Measurements from ENCODE around the gene STK32C. TPM values are rescaled to one million over a fixed set of nuclear protein-coding genes. Genes with fewer than 3 reads are reported as not detected.
A peak's percentile ranks its signal among the peaks of the same experiment; 100 is the strongest.

Gene STK32C
- total RNA-seq (ENCODE audit: low replicate concordance), result 8.0 and 12.9 TPM in 2 replicates
- long read RNA-seq, partial matches to known transcripts, result 0 of 2 reads
- long read RNA-seq, other reads (novel, unspliced or antisense), result 1 of 2 reads

DNA sequence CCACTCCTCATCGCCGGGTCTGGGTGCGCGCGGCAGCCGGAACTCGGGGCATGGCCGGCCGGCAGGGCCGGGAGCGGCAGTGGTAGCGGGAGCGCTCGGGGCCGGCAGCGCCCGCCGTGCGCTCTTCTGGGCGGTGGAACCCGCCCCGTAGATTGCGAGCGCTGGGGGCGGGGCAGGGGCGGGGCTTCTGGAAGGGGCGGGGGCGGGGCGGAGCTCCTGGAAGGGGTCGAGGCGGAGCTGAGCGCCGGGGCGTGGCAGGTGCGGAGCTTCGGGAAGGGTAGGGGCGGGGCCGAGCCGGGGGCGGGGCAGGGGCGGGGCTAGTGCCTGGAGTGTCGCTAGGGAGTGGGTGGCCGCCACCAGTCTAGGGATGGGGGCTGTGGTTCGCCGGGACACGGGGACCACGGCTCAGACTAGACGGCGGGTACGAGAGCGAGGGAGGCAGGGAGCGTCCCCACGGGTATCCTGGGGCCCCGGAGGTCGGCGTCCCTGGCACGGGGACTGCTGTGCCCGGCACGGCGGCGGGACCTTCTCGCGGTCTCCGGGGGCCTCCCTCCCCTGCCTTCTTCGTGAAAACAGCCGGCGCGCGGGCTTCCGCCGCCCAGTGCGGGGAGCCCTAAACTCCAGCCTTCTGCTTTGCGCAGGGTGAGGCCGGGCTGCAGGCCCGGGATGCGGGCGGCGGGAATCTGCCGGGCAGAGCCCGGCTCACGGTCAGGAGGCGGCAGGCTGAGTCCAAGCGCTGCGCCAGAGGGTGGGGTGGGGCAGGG lies at the start of gene STK32C:
Gene STK32C (minus strand): TSS at position 128 of the 764 bp plus-strand sequence. CDS start 117 bp downstream, at position 11.
- Mint-ChIP-seq H3K27ac (peak within 1 kb of the TSS; percentile 83), H3K4me1 (ENCODE audit: unreplicated experiment) (peaks cover 3% of the 10 kb centered on the region), H3K27me3 (peaks cover 66% of the 10 kb centered on the region), H3K36me3 (no peaks in the 10 kb centered on the region), H3K9me3 (no peaks in the 10 kb centered on the region), H3K4me3 (peak within 1 kb of the TSS; percentile 94)
- TF ChIP-seq, protein P1, sequence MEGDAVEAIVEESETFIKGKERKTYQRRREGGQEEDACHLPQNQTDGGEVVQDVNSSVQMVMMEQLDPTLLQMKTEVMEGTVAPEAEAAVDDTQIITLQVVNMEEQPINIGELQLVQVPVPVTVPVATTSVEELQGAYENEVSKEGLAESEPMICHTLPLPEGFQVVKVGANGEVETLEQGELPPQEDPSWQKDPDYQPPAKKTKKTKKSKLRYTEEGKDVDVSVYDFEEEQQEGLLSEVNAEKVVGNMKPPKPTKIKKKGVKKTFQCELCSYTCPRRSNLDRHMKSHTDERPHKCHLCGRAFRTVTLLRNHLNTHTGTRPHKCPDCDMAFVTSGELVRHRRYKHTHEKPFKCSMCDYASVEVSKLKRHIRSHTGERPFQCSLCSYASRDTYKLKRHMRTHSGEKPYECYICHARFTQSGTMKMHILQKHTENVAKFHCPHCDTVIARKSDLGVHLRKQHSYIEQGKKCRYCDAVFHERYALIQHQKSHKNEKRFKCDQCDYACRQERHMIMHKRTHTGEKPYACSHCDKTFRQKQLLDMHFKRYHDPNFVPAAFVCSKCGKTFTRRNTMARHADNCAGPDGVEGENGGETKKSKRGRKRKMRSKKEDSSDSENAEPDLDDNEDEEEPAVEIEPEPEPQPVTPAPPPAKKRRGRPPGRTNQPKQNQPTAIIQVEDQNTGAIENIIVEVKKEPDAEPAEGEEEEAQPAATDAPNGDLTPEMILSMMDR (conservative IDR thresholded peaks at IDR 0.05), result no peak
- DNase-seq (ENCODE audit: extremely low spot score, unreplicated experiment), result peak; percentile 88

DNA sequence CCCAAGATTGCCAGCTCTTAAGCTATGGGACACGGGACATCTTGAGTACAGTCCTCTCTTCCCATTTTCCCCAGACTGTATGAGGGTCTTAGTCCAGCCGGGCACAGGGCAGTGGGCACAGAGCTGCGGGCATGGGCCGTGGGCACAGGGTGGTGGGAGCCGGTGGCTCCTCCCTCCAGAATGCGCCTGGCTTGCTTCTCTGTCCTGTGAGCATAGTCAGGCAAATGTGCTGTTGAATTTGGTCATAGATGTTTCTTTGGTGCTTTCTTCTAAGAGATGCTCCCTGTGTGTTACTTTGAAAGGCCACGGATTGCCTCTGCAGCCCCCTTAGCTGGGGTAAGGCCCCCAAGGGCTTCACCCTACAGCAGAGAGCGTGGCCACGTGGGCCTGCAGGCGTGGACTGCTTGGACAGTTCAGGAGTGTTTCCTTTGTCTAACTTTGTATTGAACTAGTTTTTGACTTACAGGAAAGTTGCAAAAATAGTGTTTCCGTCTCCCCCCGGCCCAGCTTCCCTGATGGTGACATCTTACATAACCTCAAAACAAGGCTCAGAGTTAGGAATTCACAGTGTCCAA lies 49.0 kb upstream of the STK32C start:
- Mint-ChIP-seq H3K4me1 (ENCODE audit: unreplicated experiment) (no peaks in the 10 kb centered on the region), H3K36me3 (peaks cover 4% of the 10 kb centered on the region), H3K27ac (no peak overlapping the region), H3K27me3 (no peaks in the 10 kb centered on the region), H3K9me3 (no peaks in the 10 kb centered on the region), H3K4me3 (no peak overlapping the region)
- TF ChIP-seq, protein P1 (conservative IDR thresholded peaks at IDR 0.05), result no peak
- no peak for DNase-seq (ENCODE audit: extremely low spot score, unreplicated experiment)

DNA sequence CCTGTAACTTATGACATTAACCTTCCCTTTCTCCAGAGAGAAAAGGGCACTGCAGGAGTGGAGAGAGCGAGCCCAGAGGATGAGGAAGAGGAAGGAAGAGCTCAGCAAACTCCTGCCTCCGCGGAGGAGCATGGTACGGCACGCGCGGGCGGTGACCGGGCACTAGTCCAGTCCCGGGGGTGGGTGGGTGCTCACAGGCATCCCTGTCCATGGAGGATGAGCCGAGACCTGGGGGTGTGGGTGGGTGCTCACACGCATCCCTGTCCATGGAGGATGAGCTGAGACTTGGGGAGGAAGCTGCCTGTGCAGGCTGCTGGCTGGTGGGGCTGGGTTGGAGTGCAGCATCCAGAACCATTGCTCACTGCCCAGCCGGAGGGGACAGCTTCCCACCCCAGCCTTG lies 48.0 kb upstream of the STK32C start:
- Mint-ChIP-seq H3K9me3 (no peaks in the 10 kb centered on the region), H3K4me1 (ENCODE audit: unreplicated experiment) (no peaks in the 10 kb centered on the region), H3K27ac (no peak overlapping the region), H3K36me3 (peaks cover 4% of the 10 kb centered on the region), H3K27me3 (no peaks in the 10 kb centered on the region), H3K4me3 (no peak overlapping the region)
- TF ChIP-seq, protein P1 (conservative IDR thresholded peaks at IDR 0.05), result no peak
- no peak for DNase-seq (ENCODE audit: extremely low spot score, unreplicated experiment)

DNA sequence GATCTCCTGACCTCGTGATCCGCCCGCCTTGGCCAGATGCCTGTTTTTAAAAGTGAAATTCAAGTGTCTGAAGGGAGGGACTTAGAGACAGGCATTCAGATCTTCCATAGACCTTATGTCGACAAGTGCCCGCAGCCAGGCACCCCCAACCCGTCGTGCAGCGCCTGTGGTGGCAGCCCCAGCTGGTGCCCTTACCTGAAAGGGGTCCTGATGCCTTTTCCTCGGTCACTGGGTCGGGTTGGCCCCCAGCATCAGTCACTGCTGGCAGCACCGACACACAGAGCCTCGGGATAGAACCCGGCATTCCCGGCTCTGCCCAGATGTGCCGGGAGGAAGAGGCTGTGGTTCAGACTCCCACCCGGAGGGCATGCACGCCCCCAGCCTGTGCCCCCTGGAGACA lies 47.5 kb upstream of the STK32C start:
- H3K4me1 Mint-ChIP-seq (ENCODE audit: unreplicated experiment), result no peaks in the 10 kb centered on the region
- H3K9me3 Mint-ChIP-seq, result no peaks in the 10 kb centered on the region
- no peak for DNase-seq (ENCODE audit: extremely low spot score, unreplicated experiment)
- H3K27ac Mint-ChIP-seq, result no peak overlapping the region
- no peak overlapping the region for H3K4me3 Mint-ChIP-seq
- no peaks in the 10 kb centered on the region for H3K27me3 Mint-ChIP-seq
- H3K36me3 Mint-ChIP-seq, result peaks cover 4% of the 10 kb centered on the region
- TF ChIP-seq, protein P1 (conservative IDR thresholded peaks at IDR 0.05), result no peak

DNA sequence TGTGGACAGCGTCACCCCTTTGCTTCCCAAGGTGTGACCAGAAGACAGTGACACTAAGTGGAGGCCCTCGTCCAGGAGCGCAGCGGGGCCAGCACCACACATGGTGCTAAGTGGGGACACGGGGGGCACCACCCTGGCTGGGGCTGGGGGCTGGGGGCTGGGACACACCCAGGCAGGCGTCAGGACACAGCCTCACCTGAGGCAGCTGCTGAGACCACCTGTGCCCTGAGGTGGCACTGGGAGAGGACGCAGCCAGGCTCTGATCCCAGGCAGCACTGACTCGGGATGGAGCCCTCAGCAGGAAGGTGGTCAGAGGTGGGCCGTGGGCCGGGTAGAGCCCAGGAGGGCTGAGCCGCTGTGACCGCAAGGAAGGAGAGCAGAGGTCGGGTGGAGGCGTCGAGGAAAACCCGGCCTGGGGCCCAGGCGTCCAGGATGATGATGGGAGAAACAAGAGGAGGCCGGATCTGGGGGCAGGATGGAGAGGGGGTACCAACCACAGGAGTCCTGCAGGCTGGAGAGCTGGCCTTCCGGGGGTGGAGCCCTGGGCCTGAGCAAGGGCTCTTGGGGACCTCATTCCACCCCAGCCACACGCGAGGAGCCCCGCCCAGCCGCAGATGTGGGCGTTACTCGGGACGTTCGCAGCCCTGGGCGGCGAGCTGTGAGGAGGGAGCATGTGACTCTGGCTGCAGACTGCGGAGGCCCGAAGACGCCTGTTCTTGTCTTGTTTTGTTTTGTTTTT lies 46.8 kb upstream of the STK32C start:
- no peak overlapping the region for H3K4me3 Mint-ChIP-seq
- H3K4me1 Mint-ChIP-seq (ENCODE audit: unreplicated experiment), result no peaks in the 10 kb centered on the region
- TF ChIP-seq, protein P1 (conservative IDR thresholded peaks at IDR 0.05), result no peak
- no peaks in the 10 kb centered on the region for H3K27me3 Mint-ChIP-seq
- no peak overlapping the region for H3K27ac Mint-ChIP-seq
- DNase-seq (ENCODE audit: extremely low spot score, unreplicated experiment), result no peak
- H3K36me3 Mint-ChIP-seq, result peaks cover 4% of the 10 kb centered on the region
- H3K9me3 Mint-ChIP-seq, result no peaks in the 10 kb centered on the region
